Endothelial cell of umbilical vein (primary cell): Measurements from ENCODE around the gene MBOAT1.

Experiments
- CTCF ChIP-seq, 2 donors: IDR thresholded peaks; 1 replicate in 1 of 2; 2 replicates in 1 of 2; pipeline ENCODE4 v1.5.1; 2011; ENCODE audit warnings: low read length in 2 of 2, mild to moderate bottlenecking in 2 of 2, moderate library complexity in 2 of 2, control low read depth in 1 of 2, inconsistent platforms in 1 of 2, low read depth in 1 of 2; ENCODE audit not compliant: insufficient read depth in 1 of 2; ENCODE audit errors: extremely low read depth in 1 of 2
- EZH2 ChIP-seq: IDR thresholded peaks from 2 replicates; pipeline ENCODE4 v1.6.1; 2012; ENCODE audit warnings: borderline replicate concordance, low read depth, mild to moderate bottlenecking, moderate library complexity, low read length, inconsistent platforms; ENCODE audit not compliant: severe bottlenecking
- POLR2A ChIP-seq: IDR thresholded peaks from 2 replicates; pipeline ENCODE4 v1.6.1; 2012; ENCODE audit warnings: low read depth, mild to moderate bottlenecking, control low read depth, low read length
- POLR2AphosphoS5 ChIP-seq: IDR thresholded peaks from 2 replicates; pipeline ENCODE4 v1.6.1; 2012; ENCODE audit warnings: low read depth, mild to moderate bottlenecking, control low read depth, low read length, moderate library complexity; ENCODE audit not compliant: insufficient read depth

- no peak for TF ChIP-seq CTCF (IDR thresholded peaks at IDR 0.05; ENCODE audit: extremely low read depth in 1 of 2, insufficient read depth in 1 of 2, low read depth in 1 of 2, low read length in 2 of 2)
- no peak for TF ChIP-seq POLR2A
- TF ChIP-seq POLR2AphosphoS5, result no peak
- TF ChIP-seq EZH2, result no peak
Observed at GRCh38 chr6:20204512-20204894, 7.8 kb downstream of the MBOAT1 start.
